HG02610 (cell line): ENCODE measurements around the gene DES.
"Not testable (repeated sequence)": the region's sequence is repeated elsewhere in the genome, so short reads cannot be mapped to it uniquely, and the experiment has no call there.

Experiments used
- ATAC-seq: cut with Tn5 transposase; IDR thresholded peaks from one replicate; pipeline ENCODE4 v1.9.1; 2021; ENCODE audit warnings: mild to moderate bottlenecking, moderate library complexity; ENCODE audit not compliant: unreplicated experiment

DES gene

DNA sequence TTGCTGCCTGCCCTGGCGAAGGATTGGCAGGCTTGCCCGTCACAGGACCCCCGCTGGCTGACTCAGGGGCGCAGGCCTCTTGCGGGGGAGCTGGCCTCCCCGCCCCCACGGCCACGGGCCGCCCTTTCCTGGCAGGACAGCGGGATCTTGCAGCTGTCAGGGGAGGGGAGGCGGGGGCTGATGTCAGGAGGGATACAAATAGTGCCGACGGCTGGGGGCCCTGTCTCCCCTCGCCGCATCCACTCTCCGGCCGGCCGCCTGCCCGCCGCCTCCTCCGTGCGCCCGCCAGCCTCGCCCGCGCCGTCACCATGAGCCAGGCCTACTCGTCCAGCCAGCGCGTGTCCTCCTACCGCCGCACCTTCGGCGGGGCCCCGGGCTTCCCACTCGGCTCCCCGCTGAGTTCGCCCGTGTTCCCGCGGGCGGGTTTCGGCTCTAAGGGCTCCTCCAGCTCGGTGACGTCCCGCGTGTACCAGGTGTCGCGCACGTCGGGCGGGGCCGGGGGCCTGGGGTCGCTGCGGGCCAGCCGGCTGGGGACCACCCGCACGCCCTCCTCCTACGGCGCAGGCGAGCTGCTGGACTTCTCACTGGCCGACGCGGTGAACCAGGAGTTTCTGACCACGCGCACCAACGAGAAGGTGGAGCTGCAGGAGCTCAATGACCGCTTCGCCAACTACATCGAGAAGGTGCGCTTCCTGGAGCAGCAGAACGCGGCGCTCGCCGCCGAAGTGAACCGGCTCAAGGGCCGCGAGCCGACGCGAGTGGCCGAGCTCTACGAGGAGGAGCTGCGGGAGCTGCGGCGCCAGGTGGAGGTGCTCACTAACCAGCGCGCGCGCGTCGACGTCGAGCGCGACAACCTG, at the start of gene DES:
Gene DES (plus strand): TSS at position 223 of the 857 bp plus-strand sequence. CDS start 86 bp downstream, at position 309.
- ATAC-seq: no peak

DNA sequence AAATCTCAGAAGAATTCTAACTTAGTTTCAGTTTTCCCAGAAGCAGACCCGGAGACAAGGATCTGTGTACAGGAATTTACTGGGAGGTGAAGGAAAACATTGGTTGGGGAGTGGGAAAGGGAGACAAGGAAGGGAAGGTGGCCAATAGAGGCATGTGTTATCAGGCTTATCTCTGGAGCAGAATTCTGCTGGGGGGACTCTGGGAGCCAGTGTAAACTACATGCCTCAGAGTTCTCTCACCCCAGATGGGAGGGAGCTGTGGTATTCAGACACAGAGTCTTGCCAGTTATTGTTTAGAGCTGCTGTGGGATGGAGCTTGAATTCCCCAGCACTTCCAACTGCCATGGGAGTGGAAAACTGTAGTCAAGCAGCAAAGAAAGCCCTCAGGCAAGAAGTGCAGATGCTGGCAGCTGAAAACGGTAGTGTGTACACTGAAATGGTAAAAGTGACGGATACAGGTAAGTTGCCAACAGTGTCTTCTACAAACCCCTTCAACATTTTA, 49.4 kb upstream of the DES start:
- ATAC-seq: no peak

DNA sequence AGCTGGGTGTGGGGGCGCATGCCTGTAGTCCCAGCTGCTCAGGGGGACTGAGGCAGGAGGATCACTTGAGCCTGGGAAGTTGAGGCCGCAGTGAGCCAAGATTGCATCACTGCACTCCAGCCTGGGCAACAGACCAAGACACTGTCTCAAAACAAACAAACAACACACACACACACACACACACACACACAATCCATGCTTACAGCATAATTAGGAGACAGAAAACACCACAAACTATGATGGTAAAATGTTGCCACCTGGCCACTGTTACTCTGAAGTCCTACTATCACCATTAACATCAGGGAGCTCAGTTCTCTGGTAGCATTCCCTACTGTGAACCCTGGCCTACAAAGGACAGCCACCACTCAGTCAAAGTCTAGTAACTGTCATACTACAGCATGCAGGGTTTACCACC, 48.7 kb upstream of the DES start:
- no peak for ATAC-seq

DNA sequence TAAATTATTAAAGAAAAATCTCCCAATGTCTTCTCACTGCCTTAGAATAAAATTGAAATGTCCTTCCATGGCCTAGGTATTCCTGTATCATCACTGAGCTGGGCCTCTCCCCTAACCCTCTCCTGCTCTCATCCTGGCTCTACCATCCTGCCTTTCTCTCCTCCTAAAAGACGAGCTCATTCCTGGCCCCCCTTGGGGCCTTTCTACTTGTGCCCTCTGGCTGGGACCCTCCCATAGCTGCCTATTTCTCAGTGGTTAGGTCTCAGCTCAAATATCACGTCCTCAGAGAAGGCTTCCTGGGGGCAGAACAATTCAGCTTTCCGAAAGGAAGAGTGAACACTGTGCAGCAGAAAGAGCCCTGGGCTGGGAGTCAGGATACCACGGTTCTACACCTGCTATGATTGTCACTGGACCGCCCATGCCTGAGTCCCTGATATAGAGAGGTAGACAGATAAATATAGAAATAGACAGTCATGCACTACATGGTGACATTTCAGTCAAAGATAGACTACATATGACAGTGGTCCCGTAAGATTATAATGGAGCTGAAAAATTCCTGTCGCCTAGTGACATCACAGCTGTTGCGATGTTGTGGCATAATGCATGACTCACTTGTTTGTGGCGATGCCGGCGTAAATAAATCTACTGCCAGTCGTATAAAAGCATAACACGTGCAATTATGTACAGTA, 39.9 kb upstream of the DES start:
- ATAC-seq: no peak

DNA sequence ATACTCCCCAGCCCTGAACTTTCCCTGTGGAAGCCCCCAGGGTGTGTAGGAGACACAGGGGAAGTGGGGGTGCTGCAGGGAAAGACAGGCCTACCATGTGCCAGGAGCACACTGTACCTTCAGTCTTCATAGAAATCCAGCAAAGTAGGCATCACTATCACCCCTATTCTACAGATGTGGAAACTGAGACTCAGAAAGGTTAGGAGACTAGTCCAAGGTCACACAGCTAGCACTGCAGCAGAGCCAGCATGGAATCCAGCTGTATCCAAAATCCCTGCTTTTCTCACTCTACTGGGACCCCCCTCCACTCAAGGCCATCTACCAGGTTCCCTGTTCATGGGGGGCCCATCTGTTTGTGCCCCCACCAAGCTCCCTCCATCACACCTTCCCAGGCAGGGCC, 37.3 kb upstream of the DES start:
- no peak for ATAC-seq

DNA sequence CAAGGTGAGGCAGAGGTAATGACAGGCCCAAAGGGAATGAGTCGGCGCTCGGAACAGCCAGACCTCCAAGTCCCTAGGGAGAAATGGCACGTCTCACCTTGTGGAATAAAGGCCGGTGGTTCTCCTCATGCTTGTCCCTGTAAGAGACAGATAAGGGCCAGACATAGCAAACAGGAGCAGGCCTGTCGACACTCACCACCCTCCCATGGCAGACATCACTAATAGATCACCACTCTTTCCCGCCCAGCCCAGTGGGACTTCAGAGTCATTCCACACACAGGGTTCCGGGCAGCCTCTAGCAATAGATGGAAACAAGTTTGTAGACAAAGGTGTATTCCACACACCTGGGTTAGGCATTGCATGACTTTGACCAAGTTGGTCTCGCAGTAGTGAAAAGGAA, 36.7 kb upstream of the DES start:
- ATAC-seq: no peak

DNA sequence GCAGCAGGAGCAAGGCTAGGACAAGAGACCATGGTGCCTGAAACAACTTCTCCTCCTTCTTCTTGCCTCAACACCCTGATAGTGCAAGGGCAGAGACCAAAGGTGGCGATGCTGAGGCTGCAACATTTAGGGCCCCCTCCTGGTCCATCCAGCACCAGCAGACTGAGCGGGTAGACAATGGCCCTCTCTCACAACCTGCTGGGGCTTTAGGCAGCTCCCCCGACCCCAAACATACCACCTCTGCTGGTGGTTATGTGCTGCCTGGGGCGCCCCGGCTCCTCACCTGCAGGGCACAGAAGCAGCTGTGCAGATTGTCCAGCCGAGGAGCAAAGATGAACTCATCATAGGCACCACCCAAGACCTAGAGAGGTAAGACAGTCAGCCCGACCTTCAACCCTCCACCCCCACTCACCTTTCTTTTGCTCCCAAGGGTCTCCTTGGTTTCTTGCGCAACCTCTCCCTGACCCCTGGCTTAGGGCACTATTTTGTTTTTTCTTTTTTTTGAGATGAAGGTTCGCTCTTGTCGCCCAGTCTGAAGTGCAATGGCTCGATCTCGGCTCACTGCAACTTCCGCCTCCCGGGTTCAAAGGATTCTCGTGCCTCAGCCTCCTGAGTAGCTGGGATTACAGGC, 34.0 kb upstream of the DES start:
- ATAC-seq: no peak

DNA sequence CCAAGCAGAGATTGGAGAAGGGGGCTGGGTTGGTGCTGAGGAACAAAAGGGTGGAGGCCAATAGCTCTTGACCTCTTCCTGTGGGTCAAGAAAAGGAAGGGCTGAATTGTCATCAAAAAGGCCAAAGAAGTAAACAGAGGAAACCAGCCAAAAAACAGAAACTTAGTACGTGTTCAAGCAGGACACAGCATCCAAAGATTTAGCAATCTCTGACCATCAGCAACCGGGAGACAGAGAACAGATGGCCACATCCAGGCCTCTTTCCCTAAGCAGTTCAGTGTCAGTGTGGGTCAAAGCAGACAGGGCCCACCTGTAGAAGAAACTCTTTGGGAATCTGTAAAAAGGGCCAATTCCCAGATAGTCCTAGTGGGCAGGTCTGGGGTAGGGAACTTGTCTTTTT, 33.3 kb upstream of the DES start:
- ATAC-seq: no peak

DNA sequence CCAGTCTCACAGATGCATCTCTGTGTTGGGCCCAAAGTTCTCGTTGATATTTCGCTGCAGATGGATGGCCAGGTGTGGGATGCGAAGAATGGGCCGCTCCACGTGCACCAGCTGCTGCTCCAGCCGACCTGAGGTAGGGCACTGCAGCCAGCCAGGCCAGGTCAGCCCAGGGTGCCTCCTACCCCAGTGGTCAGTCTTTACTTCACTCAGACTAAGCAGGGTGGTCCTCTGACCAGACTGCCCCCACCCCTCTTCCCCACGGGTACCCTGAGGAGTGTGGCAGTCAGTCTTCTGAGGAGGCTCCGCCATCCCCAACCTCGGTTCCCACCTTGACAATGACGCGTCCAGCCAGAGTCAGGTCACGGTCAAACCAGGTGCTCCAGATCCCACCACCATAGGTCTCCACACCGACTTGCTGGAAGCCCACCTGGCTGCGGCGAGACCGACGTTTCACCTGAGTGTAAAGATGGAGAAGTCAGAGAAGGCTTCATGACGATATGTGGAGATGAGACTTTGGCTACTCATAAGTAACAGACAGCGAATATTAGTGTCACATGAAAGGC, 32.1 kb upstream of the DES start:
- no peak for ATAC-seq

DNA sequence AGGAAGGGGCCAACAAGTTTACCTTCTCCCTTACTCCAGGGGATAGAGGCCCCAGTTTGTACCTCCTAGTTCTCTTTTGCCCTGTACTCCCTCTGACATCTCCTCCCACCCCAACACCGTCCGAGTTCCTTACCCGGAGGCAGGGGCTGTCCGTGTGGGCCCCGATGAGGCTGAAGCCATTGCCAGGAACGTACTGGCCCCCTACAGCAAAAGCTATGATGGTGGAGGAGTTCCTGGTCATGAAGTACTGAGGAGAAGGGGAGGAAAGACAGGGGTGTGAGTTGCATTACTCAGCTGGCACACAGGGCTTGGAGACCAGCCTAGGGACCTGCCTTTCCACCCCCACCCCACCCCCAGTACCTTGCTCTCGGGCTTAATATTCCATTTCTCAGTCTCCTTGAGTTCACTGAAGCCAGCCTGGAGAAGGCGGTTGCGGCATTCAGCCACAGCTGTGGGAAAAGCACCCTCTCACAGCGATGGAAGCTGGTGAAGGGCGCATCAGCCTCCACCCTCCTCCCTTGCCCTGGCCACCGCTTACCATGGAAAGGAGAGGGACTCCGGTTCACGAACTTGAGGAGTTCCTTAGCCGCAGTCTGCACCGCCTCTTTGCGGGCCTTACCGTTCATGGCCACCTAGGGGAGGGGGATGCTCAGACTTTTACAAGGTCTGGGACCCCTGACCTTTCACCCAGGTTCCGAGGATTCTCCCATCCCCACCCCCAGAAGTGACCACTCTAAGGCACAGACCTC, 31.5 kb upstream of the DES start:
- no peak for ATAC-seq

DNA sequence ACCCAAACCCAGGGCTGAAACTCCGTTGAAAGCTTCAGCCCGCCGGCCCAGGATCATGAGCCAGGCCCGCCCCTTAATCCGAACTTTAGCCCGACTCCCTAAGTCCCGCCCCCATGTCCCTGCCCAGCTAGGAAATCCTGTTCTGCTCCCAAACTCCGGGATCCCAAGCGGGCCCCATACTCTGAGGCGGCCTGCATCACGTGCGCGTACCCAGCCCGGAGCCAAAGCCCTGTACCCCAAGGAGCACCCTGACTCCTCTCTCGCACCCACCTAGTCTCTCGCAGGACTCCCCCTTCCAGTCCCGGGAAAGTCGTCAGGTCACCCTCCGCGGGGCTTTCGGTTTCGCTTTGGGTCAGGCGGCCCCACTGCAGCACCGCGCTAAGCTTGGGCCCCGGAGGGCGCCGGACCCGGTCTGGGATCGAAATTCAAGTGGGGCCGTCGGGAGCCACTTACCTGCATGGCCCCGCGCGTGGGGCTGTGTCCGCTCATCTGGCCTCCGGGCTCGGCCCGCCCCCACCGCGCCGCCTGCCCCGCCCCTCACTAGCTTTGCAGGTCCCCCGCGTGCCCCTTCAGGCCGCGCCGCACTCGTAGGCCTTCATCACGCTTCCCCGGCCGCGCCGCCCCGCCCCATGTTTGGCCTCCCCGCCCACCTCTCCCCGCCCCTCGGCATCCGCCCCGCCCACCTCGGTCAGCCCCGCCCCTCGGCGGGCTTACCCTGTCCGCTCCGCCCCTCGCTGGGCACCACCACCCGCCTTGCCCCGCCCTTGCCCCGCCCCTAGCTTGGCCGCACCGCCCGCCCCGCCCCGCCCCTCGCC, 30.7 kb upstream of the DES start, which contains the start of gene DNPEP:
Gene DNPEP (minus strand): TSS at position 607 of the 815 bp plus-strand sequence. CDS start 118 bp downstream, at position 489.
- peak; percentile 57 for ATAC-seq

DNA sequence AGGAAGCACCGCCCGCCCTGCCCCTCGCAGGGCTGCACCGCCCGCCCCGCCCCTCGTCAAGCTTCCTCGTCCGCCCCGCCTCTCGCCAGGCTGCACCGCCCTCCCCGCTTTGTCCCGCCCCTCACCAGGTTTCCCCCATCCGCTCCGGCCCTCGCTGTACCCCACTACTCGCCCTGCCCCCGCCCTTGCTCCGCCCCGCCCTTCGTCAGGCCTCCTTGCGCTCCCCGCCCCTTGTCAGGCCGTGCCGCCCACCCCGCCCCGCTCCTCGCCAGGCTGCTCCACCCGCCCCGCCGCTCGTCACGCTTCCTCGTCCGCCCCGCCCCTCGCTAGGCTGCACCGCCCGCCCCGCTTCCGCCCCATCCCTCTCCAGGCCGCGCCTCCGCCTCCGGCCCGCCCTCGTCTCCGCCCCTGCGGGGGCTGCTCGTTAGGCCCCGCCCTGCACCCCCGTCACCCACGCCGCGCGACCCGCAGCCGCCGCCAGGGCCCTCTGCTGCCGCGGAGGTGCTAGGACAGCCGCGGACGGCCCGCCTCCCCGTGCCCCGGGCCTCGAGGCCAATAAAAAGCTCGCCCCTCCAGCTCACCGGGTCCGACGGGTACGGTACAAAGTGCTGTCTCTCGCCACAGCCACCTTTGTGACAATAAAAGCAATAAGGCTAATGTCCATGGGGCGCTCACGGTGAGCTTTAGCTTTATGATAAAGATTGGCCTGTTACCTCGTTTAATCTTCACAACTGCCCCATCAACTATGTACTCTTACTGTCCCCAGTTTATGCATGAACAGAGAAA, 29.9 kb upstream of the DES start:
- ATAC-seq: peak; percentile 86

DNA sequence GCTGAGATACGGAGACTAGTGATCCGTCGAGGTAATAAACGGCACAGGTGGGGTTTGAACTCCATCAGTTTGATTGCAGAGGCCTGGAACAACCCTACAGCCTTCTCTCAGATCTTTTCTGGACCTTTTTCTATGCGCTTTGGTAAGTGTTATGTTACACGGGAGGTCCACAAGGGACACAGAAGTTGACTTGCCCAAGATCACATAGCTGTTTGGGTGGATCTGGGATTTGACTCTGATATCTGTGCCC, 29.3 kb upstream of the DES start:
- no peak for ATAC-seq

DNA sequence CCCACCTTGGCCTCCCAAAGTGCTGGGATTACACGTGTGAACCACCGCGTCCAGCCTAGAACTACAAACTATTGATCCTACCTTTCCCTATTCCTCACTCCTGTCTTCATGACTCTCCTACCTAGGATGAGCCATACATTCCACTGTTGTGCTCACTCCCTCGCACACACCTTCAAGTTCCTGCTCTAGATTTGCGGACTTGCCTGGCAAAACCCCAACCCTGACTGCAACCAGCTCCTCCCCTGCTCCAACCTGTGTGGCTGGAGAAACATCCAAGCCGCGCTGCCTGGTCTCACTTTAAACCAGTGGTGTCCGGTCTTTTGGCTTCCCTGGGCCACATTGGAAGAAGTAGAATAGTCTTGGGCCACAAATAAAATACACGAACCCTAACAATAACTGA, 25.4 kb upstream of the DES start:
- ATAC-seq: no peak

DNA sequence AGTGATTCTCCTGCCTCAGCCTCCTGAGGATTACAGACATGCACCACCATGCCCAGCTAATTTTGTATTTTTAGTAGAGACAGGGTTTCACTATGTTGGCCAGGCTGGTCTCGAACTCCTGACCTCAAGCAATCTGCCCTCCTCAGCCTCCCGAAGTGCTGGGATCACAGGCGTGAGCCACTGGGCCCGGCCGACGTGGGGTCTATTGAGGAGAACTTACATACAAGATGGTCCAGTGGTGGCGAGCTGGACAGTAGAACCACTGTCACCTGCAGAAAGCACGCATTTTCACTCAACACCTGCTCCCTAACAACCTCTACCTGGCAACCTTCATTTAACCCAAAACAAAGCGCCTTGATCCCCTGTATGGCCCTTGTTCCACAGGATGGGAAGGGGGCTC, 23.1 kb upstream of the DES start:
- not testable (repeated sequence) for ATAC-seq

DNA sequence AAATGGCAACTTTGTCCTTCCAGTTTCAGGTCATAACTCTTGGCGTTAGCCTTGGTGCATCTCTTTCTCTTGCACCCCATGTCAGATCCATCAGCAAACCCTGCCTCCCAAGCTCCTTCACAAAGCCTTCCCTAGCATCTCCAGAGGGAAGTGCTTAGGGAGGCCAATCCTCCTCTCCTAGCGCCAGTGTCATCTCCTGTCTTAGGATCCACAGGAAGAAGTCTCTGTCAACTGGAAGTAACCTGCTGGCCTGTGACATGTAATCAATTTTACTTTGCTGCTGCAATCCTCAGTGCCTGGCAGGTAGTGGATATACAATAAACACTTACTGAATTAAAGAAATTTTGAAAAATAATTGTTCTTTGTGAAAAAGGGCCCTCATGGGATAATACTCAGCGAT, 22.6 kb upstream of the DES start:
- no peak for ATAC-seq

DNA sequence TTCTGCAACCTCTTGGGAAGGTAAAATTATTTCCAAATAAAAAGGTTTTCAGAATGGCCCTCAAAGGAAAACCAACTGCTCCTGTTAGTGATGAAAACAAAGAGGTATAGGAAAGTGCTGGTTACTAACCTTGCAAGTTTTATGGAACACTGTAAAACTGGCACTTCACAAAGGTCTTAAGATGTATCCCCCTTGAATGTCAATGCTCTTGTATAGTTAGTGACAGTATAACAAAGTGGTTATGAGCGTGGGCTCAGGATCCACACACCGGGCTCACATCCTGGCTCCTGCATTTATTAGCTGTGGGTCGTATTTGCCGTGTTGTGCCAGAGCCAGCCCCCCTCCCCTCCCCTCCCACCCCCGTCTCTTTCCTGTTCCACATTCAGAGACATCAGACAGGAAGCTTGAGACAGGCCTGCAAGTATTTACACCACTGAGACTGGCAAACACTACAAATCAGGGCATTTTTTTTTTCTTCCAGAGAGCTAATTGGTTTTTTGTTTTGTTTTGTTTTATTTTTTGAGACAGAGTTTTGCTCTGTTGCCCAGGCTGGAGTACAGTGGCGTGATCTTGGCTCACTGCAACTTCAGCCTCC, 21.2 kb upstream of the DES start:
- no peak for ATAC-seq

DNA sequence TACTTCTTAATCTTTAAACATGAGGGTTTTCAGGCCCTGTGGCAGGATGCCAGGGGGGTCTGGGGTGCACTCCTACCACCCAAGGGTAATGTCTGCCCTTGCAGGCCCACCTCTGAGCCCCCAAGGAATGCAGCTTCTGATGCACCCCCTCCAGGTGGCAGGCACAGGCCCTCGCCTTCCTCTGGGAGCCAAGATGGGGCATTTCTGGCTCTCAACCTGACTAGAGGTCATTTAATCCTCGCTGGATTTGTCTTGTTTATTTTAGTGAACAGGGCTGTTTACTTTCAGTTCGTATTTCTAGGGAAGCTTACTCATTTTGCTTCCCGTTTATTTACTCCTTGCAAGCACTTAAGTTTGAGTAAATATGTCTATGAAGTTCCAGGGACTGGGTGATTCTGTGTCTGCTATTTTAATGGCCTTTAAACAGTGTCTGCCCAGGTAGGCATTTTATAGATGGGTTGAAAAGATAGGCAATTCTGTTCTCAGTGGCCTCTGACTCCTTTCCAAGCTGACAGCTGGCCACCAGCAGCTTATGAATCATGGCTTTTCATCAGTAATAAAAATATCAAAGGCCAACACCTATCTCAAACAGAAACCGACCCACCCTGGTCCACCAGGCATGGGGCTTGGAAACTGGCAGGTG, 19.3 kb upstream of the DES start:
- ATAC-seq: no peak
